Prostate gland (tissue), 2 donors: Measurements from ENCODE around the gene MXD4. TPM values are rescaled to one million over a fixed set of nuclear protein-coding genes. Genes with fewer than 3 reads are reported as not detected.

Experiments
- DNase-seq: peaks from one replicate; pipeline ENCODE4 v3.0.0-alpha.2; 2019; ENCODE audit warnings: low spot score
- H3K27ac ChIP-seq, 2 donors: fragments of 200-600 bp; sonication (generic); 2 replicates each; pipeline ENCODE4 v1.5.1; 2017 to 2019
- H3K27me3 ChIP-seq: fragments of 200-600 bp; sonication (generic); replicated peaks from 2 replicates; pipeline ENCODE4 v1.5.1; 2019; ENCODE audit not compliant: insufficient read depth
- H3K36me3 ChIP-seq, 2 donors: fragments of 200-600 bp; sonication (generic); 1 replicate in 1 of 2; 2 replicates in 1 of 2; pipeline versions ENCODE4 v1.5.1 to v1.8.1; 2017 to 2019
- H3K4me1 ChIP-seq: fragments of 200-600 bp; sonication (generic); replicated peaks from 2 replicates; pipeline ENCODE4 v1.5.1; 2019
- H3K4me3 ChIP-seq, 2 donors: fragments of 200-600 bp; sonication (generic); 2 replicates each; pipeline ENCODE4 v1.5.1; 2017 to 2019
- H3K9me3 ChIP-seq: fragments of 200-600 bp; sonication (generic); 2 replicates; pipeline ENCODE4 v1.5.1; 2017
- CTCF ChIP-seq, 4 experiments: fragments of 200-600 bp in 2 of 4; fragments of 450-650 bp in 2 of 4; sonication (generic) in 2 of 4; IDR thresholded peaks; 1 replicate in 3 of 4; 2 replicates in 1 of 4; pipeline ENCODE4 v1.5.1; 2016 to 2019; ENCODE audit warnings: antibody characterized with exemption in 4 of 4, mild to moderate bottlenecking in 2 of 4, moderate library complexity in 2 of 4
- POLR2A ChIP-seq: fragments of 450-650 bp; IDR thresholded peaks from one replicate; pipeline ENCODE4 v1.6.1; 2016; ENCODE audit warnings: antibody characterized with exemption, mild to moderate bottlenecking
- POLR2AphosphoS5 ChIP-seq: sonication (generic); formaldehyde crosslinking; IDR thresholded peaks from one replicate; pipeline ENCODE4 v1.6.1; 2017; ENCODE audit warnings: antibody characterized with exemption
- WGBS: methylation state at CpG from one replicate; pipeline ENCODE4 v1.1.5; 2018; 5-methylcytosine and 5-hydroxymethylcytosine counted together
- intact Hi-C: fragments of 100-400 bp; cut with DNase I; formaldehyde crosslinking; loops from one replicate; pipeline ENCODE4 v1.14.2; 2022
- total RNA-seq, 2 donors: library from RNA; depleted of rRNA; stranded (reverse); fragments of >200 nt; gene quantifications; one replicate each; pipeline ENCODE4 v1.1.0, GENCODE V29; 2016

Gene MXD4
- total RNA-seq, 2 donors from 2014 or later = 63.4 to 81.1 TPM

GRCh38 chr4:2285613-2286381, 23.9 kb upstream of the MXD4 start:
- no peak for DNase-seq

GRCh38 chr4:2284934-2285612, 23.2 kb upstream of the MXD4 start:
- Histone ChIP-seq H3K27ac (no peak overlapping the region), H3K4me3 (no peak overlapping the region), H3K4me1 (no peaks in the 10 kb centered on the region), H3K36me3 (no peaks in the 10 kb centered on the region), H3K9me3 (no peaks in the 10 kb centered on the region), H3K27me3 (no peaks in the 10 kb centered on the region)
- no peak for DNase-seq
- no peak for TF ChIP-seq CTCF (IDR thresholded peaks at IDR 0.05)
- no peak for TF ChIP-seq POLR2A
- TF ChIP-seq POLR2AphosphoS5 = no peak
- 86% methylated on average over 15 of the region's 15 CpGs for WGBS
- intact Hi-C loops = no loop called here

More at GRCh38 chr4:2285613-2286381, 23.9 kb upstream of the MXD4 start:
- intact Hi-C loops = no loop called here
- 85% methylated on average over 24 of the region's 27 CpGs for WGBS
- Histone ChIP-seq H3K27ac (no peak overlapping the region), H3K36me3 (no peaks in the 10 kb centered on the region), H3K4me3 (no peak overlapping the region), H3K4me1 (no peaks in the 10 kb centered on the region), H3K9me3 (no peaks in the 10 kb centered on the region), H3K27me3 (no peaks in the 10 kb centered on the region)
- TF ChIP-seq POLR2A = no peak
- no peak for TF ChIP-seq POLR2AphosphoS5
- TF ChIP-seq CTCF (IDR thresholded peaks at IDR 0.05) = no peak

GRCh38 chr4:2284161-2284933, 22.4 kb upstream of the MXD4 start:
- no peak for DNase-seq
- Histone ChIP-seq H3K4me1 (no peaks in the 10 kb centered on the region), H3K27me3 (no peaks in the 10 kb centered on the region), H3K27ac (no peak overlapping the region), H3K4me3 (no peak overlapping the region), H3K9me3 (no peaks in the 10 kb centered on the region), H3K36me3 (no peaks in the 10 kb centered on the region)
- TF ChIP-seq POLR2AphosphoS5 = no peak
- TF ChIP-seq CTCF (IDR thresholded peaks at IDR 0.05) = no peak
- no peak for TF ChIP-seq POLR2A
- intact Hi-C loops = no loop called here
- 95% methylated on average over 21 of the region's 23 CpGs for WGBS

- no peak overlapping the region for H3K27ac ChIP-seq
- DNase-seq = no peak
- no peaks in the 10 kb centered on the region for H3K36me3 ChIP-seq
- no peak overlapping the region for H3K4me3 ChIP-seq
- 93% methylated on average over 3 of the region's 3 CpGs for WGBS
- intact Hi-C loops = no loop called here
- no peaks in the 10 kb centered on the region for H3K4me1 ChIP-seq
- TF ChIP-seq CTCF (IDR thresholded peaks at IDR 0.05) (no peak), POLR2AphosphoS5 (no peak), POLR2A (no peak)
- H3K27me3 ChIP-seq = no peaks in the 10 kb centered on the region
- no peaks in the 10 kb centered on the region for H3K9me3 ChIP-seq
Observed at GRCh38 chr4:2283199-2283711, 21.3 kb upstream of the MXD4 start.
